Measurements from ENCODE around the gene DUSP1. TPM values are rescaled to one million over a fixed set of nuclear protein-coding genes. Genes with fewer than 3 reads are reported as not detected.

DUSP1 gene
- total and polyA plus RNA-seq, 10 of the 15 experiments (the other 5 are each of a cell fraction or from before 2014, with no cell fraction given): 1.4 to 6.2 (median 3.9) TPM

- H3K9me3 ChIP-seq (replicated peaks; ENCODE audit: control insufficient read depth, insufficient read depth, low read length): peaks cover 1% of the 10 kb centered on the region; the same call in 1 of the 3 replicates
- SMC1A ChIA-PET (ENCODE audit: uncharacterized antibody, unreplicated experiment): no interaction called here
- H3K36me3 ChIP-seq (ENCODE audit: control insufficient read depth in 2 of 2, insufficient read depth in 2 of 2, low read length in 1 of 2): no peaks in the 10 kb centered on the region
- H3K27me3 ChIP-seq (replicated peaks in 1 of 2; ENCODE audit: control insufficient read depth in 2 of 2, insufficient read depth in 2 of 2, low read length in 1 of 2): no peaks in the 10 kb centered on the region
- H3K4me1 ChIP-seq (ENCODE audit: control insufficient read depth, insufficient read depth, low read length): no peaks in the 10 kb centered on the region
- in situ Hi-C loops (cut with MboI) (no loop called here), intact Hi-C loops (cut with micrococcal nuclease; ENCODE audit: unreplicated experiment) (no loop called here)
- no peak for TF ChIP-seq CHD1 (IDR thresholded peaks at IDR 0.05; ENCODE audit: low read depth, low read length)
- TF ChIP-seq MAX (IDR thresholded peaks at IDR 0.05; ENCODE audit: low read depth, low read length): no peak
- TF ChIP-seq MTA2 (IDR thresholded peaks at IDR 0.05; ENCODE audit: low read depth): no peak
- no peak for TF ChIP-seq EP300 (IDR thresholded peaks at IDR 0.05; ENCODE audit: borderline replicate concordance in 1 of 2, control insufficient read depth in 1 of 2, low read depth in 2 of 2, low read length in 2 of 2)
- no peak for TF ChIP-seq MXI1 (IDR thresholded peaks at IDR 0.05; ENCODE audit: low read depth, low read length)
- TF ChIP-seq CBX5 (IDR thresholded peaks at IDR 0.05; ENCODE audit: low read depth): no peak
- TF ChIP-seq IKZF1 (conservative IDR thresholded peaks at IDR 0.05): no peak
- TF ChIP-seq SREBF2 (IDR thresholded peaks at IDR 0.05; ENCODE audit: low read length): no peak
- no peak overlapping the region for H3K4me2 ChIP-seq (ENCODE audit: control insufficient read depth, insufficient read depth)
- H4K20me1 ChIP-seq (ENCODE audit: control insufficient read depth, insufficient read depth): no peaks in the 10 kb centered on the region
- no TSS peak for BruUV-seq (replicated peaks)
- no peak overlapping the region for H3K9ac ChIP-seq (ENCODE audit: control insufficient read depth, insufficient read depth, low read length)
- no peak for DNase-seq (ENCODE audit: low read depth, low spot score)
- H3K79me2 ChIP-seq (ENCODE audit: control insufficient read depth, insufficient read depth, low read length): no peaks in the 10 kb centered on the region
- no peak overlapping the region for H3K4me3 ChIP-seq
- WGBS (ENCODE audit: insufficient coverage, insufficient replicate concordance, low lambda C conversion rate, missing lambda C conversion rate): 43% methylated on average over 15 of the region's 16 CpGs
- CTCF ChIA-PET: interaction anchor here (0.6 kb wide), 1 partner anchor 27 kb away, joined by 3 read pairs; no protein-coding TSS in a partner anchor
- no peak for ATAC-seq
- RAD21 ChIA-PET (ENCODE audit: unreplicated experiment): interaction anchor here (1.3 kb wide), 1 partner anchor 49 kb away, joined by 3 read pairs; the partner anchor contains the start of gene DUSP1
- POLR2A ChIA-PET: interaction anchor here (0.5 kb wide), 1 partner anchor 197 kb away, joined by 6 read pairs; no protein-coding TSS in a partner anchor
- no peak for FAIRE-seq
- no peak overlapping the region for H3K27ac ChIP-seq (ENCODE audit: control insufficient read depth, insufficient read depth)
- no peak overlapping the region for H2AFZ ChIP-seq (ENCODE audit: control insufficient read depth, low read depth, low read length)
These were observed 49.2 kb upstream of the DUSP1 start for GRCh38 chr5:172820046-172820767.

Data from GM12878 (cell line).